CD4-positive, CD25-positive, alpha-beta regulatory T cell (primary cell): Measurements from ENCODE around the gene DCTN2. TPM values are rescaled to one million over a fixed set of nuclear protein-coding genes. Genes with fewer than 3 reads are reported as not detected.
"Not testable (repeated sequence)": the region's sequence is repeated elsewhere in the genome, so short reads cannot be mapped to it uniquely, and the experiment has no call there.

Experiments
- ATAC-seq, 2 donors: fragments of 150-1000 bp; cut with Tn5 transposase; one replicate each; pipeline ENCODE4 v1.10.0; 2021; ENCODE audit warnings: low read depth in 2 of 2, moderate number of reproducible peaks in 2 of 2, moderate library complexity in 1 of 2
- DNase-seq, 3 donors: peaks; one replicate each; pipeline versions ENCODE4 v3.0.0 to v3.0.0-alpha.2; 2012 to 2022; ENCODE audit warnings: mixed read lengths in 1 of 3
- H3K27ac ChIP-seq: one replicate; pipeline ENCODE4 v1.7.0; 2013; ENCODE audit warnings: mild to moderate bottlenecking, low read length; ENCODE audit not compliant: insufficient read depth, poor library complexity, severe bottlenecking
- H3K27me3 ChIP-seq: one replicate; pipeline ENCODE4 v1.7.0; 2013; ENCODE audit warnings: low read length; ENCODE audit not compliant: control insufficient read depth, insufficient read depth
- H3K36me3 ChIP-seq: one replicate; pipeline ENCODE4 v1.7.0; 2013; ENCODE audit warnings: mild to moderate bottlenecking, low read length, moderate library complexity; ENCODE audit not compliant: control insufficient read depth, insufficient read depth
- H3K4me1 ChIP-seq: 2 replicates; pipeline ENCODE4 v1.7.0; 2013; ENCODE audit warnings: mild to moderate bottlenecking, low read length; ENCODE audit not compliant: insufficient read depth, control insufficient read depth, poor library complexity, severe bottlenecking
- H3K4me3 ChIP-seq: one replicate; pipeline ENCODE4 v1.7.0; 2013; ENCODE audit warnings: low read depth, mild to moderate bottlenecking, low read length, moderate library complexity
- H3K9me3 ChIP-seq, 2 experiments: 1 replicate in 1 of 2; 2 replicates in 1 of 2; pipeline ENCODE4 v1.7.0; 2013; ENCODE audit warnings: low read length in 2 of 2, mild to moderate bottlenecking in 1 of 2, moderate library complexity in 1 of 2; ENCODE audit not compliant: control insufficient read depth in 2 of 2
- H3K27ac Mint-ChIP-seq, 3 donors: one replicate each; pipeline ENCODE4 v1.8.0; 2020 to 2022; ENCODE audit warnings: mild to moderate bottlenecking in 3 of 3, mixed read lengths in 3 of 3, moderate library complexity in 2 of 3
- H3K27me3 Mint-ChIP-seq: one replicate; pipeline ENCODE4 v1.8.0; 2022; ENCODE audit warnings: mild to moderate bottlenecking, mixed read lengths
- H3K36me3 Mint-ChIP-seq: one replicate; pipeline ENCODE4 v1.8.0; 2020; ENCODE audit warnings: mixed read lengths
- H3K4me1 Mint-ChIP-seq, 4 donors: one replicate each; pipeline ENCODE4 v1.8.0; 2020 to 2022; ENCODE audit warnings: mixed read lengths in 4 of 4, mild to moderate bottlenecking in 1 of 4
- H3K4me3 Mint-ChIP-seq, 4 donors: one replicate each; pipeline ENCODE4 v1.8.0; 2020 to 2022; ENCODE audit warnings: mild to moderate bottlenecking in 4 of 4, mixed read lengths in 4 of 4, moderate library complexity in 3 of 4
- H3K9me3 Mint-ChIP-seq, 7 donors: one replicate each; pipeline ENCODE4 v1.8.0; 2020 to 2022; ENCODE audit warnings: mixed read lengths in 7 of 7, mild to moderate bottlenecking in 3 of 7, moderate library complexity in 2 of 7
- polyA plus RNA-seq, 4 donors: library from polyadenylated mRNA; unstranded; fragments of 300-500 nt; fragmentation: Illumina TruSeq; gene quantifications; one replicate each; pipeline ENCODE4 v1.2.3, GENCODE V29; 2021
- total RNA-seq: library from RNA; stranded (reverse); gene quantifications from one replicate; pipeline ENCODE4 v1.2.3, GENCODE V29; 2022

Gene DCTN2
- total and polyA plus RNA-seq, 5 donors from 2014 or later, result 74.9 to 91.6 (median 78.9) TPM

GRCh38 chr12:57507796-57508195 is 39.2 kb downstream of the DCTN2 start:
- peaks cover 64% of the 10 kb centered on the region for H3K36me3 ChIP-seq
- H3K27ac ChIP-seq, H3K4me1 Mint-ChIP-seq, H3K4me1 ChIP-seq, H3K27me3 Mint-ChIP-seq, H3K9me3 ChIP-seq, H3K4me3 ChIP-seq, H3K4me3 Mint-ChIP-seq, DNase-seq, H3K9me3 Mint-ChIP-seq, H3K27me3 ChIP-seq, H3K27ac Mint-ChIP-seq, ATAC-seq: not testable (repeated sequence)
- H3K36me3 Mint-ChIP-seq, result peaks cover 27% of the 10 kb centered on the region

- not testable (repeated sequence) for H3K9me3 ChIP-seq, H3K4me3 ChIP-seq, H3K27ac ChIP-seq, H3K4me3 Mint-ChIP-seq, H3K4me1 Mint-ChIP-seq, H3K27me3 ChIP-seq, H3K27me3 Mint-ChIP-seq, H3K4me1 ChIP-seq, ATAC-seq, H3K9me3 Mint-ChIP-seq, DNase-seq
- H3K36me3 ChIP-seq, result peaks cover 62% of the 10 kb centered on the region
- Mint-ChIP-seq H3K27ac (peak overlapping the region in 1 of 3 donors; percentile 9), H3K36me3 (peaks cover 24% of the 10 kb centered on the region)
Observed at GRCh38 chr12:57506541-57506940, 40.5 kb downstream of the DCTN2 start.

DNA sequence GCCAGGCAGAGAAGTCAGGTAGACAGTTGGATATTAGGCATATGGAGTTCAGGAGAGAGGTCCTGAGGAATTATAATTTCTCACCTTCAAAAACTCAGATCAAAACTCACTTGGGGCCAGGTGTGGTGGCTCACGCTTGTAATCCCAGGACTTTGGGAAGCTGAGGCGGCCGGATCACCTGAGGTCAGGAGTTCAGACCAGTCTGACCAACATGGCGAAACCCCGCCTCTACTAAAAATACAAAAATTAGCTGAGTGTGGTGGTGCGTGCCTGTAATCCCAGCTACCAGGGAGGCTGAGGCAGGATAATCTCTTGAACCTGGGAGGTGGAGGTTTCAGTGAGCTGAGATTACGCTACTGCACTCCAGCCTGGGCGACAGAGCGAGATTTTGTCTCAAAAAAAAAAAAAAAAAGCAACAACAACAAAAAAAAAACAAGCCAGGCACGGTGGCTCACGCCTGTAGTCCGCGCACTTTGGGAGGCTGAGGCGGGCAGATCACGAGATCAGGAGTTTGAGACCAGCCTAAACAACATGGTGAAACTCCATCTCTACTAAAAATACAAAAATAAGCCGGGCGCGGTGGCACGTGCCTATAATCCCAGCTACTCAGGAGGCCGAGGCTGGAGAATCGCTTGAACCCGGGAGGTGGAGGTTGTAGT is 44.6 kb downstream of the DCTN2 start:
- H3K9me3 ChIP-seq, ATAC-seq, H3K4me1 Mint-ChIP-seq, H3K27me3 Mint-ChIP-seq, H3K4me3 Mint-ChIP-seq, H3K27ac ChIP-seq, DNase-seq, H3K9me3 Mint-ChIP-seq, H3K4me3 ChIP-seq, H3K27me3 ChIP-seq, H3K4me1 ChIP-seq: not testable (repeated sequence)
- Mint-ChIP-seq H3K36me3 (peaks cover 47% of the 10 kb centered on the region), H3K27ac (peak overlapping the region in 2 of 3 donors; percentile 43 to 51)
- peaks cover 72% of the 10 kb centered on the region for H3K36me3 ChIP-seq

DNA sequence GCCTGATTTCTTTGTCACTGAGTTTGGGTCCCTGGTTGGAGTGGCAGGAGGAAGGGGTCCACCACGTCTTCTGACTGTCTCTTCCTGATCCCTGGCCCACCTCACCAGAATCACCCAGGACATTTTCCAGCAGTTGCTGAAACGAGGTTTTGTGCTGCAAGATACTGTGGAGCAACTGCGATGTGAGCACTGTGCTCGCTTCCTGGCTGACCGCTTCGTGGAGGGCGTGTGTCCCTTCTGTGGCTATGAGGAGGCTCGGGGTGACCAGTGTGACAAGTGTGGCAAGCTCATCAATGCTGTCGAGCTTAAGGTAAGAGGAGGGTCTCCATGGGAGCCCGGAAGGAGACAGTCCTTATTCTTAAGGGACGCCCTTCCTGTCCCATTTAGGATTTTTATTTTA is 46.8 kb downstream of the DCTN2 start:
- no peaks in the 10 kb centered on the region for H3K27me3 ChIP-seq
- H3K27ac Mint-ChIP-seq, result peak overlapping the region in 1 of 3 donors; percentile 27
- H3K4me1 Mint-ChIP-seq, result peaks cover 0 to 14% (median 9%) of the 10 kb centered on the region in 4 donors
- no peak overlapping the region for H3K27ac ChIP-seq
- no peak overlapping the region for H3K4me3 Mint-ChIP-seq
- DNase-seq (no peak), ATAC-seq (no peak)
- peaks cover 56% of the 10 kb centered on the region for H3K36me3 Mint-ChIP-seq
- H3K4me1 ChIP-seq, result no peaks in the 10 kb centered on the region
- H3K9me3 ChIP-seq, result no peaks in the 10 kb centered on the region
- H3K36me3 ChIP-seq, result peaks cover 59% of the 10 kb centered on the region
- no peaks in the 10 kb centered on the region for H3K9me3 Mint-ChIP-seq
- no peak overlapping the region for H3K4me3 ChIP-seq
- H3K27me3 Mint-ChIP-seq, result no peaks in the 10 kb centered on the region

GRCh38 chr12:57498571-57498970 is 48.4 kb downstream of the DCTN2 start:
- H3K27me3 Mint-ChIP-seq, result no peaks in the 10 kb centered on the region
- H3K27ac Mint-ChIP-seq, result peak overlapping the region in 1 of 3 donors; percentile 20
- H3K4me1 Mint-ChIP-seq, result peaks cover 0 to 14% (median 9%) of the 10 kb centered on the region in 4 donors

GRCh38 chr12:57498132-57498502 is 48.9 kb downstream of the DCTN2 start:
- peak overlapping the region in 2 of 3 donors; percentile 42 for H3K27ac Mint-ChIP-seq
- H3K27me3 Mint-ChIP-seq, result no peaks in the 10 kb centered on the region
- H3K4me3 Mint-ChIP-seq, result no peak overlapping the region

More at GRCh38 chr12:57498571-57498970, 48.4 kb downstream of the DCTN2 start:
- ATAC-seq, result no peak
- no peak for DNase-seq
- no peaks in the 10 kb centered on the region for H3K9me3 ChIP-seq
- peaks cover 48% of the 10 kb centered on the region for H3K36me3 ChIP-seq
- Mint-ChIP-seq H3K9me3 (no peaks in the 10 kb centered on the region), H3K4me3 (peak overlapping the region in 1 of 4 donors; percentile 21), H3K36me3 (peaks cover 47% of the 10 kb centered on the region)
- H3K27me3 ChIP-seq, result no peaks in the 10 kb centered on the region
- no peak overlapping the region for H3K27ac ChIP-seq
- no peak overlapping the region for H3K4me3 ChIP-seq
- no peaks in the 10 kb centered on the region for H3K4me1 ChIP-seq

DNA sequence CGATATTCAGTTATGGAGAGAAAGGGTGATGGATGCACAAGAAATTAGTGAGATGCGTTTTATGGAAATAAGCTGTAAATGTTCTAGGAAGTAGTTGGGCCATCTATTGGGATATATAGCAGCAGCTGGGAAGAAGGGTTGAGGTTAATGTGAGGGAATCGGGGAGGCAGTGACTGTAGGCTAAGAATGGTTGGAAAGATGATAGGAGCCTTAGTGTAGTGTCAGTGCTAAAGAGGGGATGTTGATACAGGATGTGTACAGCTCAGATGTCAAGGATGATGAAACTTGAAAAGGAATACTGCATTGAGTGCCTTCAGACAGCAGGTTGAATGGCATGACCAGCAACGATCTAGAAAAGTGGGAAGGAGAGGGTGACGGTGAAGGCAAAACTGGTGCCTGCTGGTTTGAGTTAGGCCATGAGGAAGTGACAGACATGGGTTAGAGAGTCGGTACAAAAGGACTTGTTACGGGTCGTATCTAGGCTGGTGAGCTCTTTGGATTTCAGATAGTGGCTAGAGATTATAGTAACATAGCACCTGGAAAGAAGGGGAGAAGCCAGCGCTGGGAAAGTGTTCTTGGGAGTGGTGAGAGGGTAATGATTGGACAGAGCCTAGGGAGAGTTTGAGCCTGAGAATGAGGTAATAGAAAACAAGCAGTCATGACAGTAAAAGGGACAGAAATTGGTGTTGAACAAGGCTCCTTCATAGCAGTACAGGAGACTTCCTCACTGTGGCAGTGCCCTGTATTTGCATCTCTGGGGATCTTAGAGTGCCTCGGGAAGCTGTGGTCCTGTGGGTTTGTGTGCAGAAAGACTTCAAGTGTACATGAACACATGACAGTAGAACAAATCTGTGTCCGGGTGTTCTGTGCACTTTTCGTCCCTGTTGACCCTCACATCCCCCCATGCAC is 49.5 kb downstream of the DCTN2 start:
- H3K9me3 Mint-ChIP-seq, result no peaks in the 10 kb centered on the region
- Histone ChIP-seq H3K27ac (no peak overlapping the region), H3K4me1 (no peaks in the 10 kb centered on the region), H3K4me3 (no peak overlapping the region), H3K9me3 (no peaks in the 10 kb centered on the region), H3K36me3 (peaks cover 46% of the 10 kb centered on the region), H3K27me3 (no peaks in the 10 kb centered on the region)
- no peaks in the 10 kb centered on the region for H3K27me3 Mint-ChIP-seq
- H3K4me1 Mint-ChIP-seq, result peaks cover 0 to 19% (median 9%) of the 10 kb centered on the region in 4 donors
- peak overlapping the region in 1 of 4 donors; percentile 24 for H3K4me3 Mint-ChIP-seq
- H3K27ac Mint-ChIP-seq, result peak overlapping the region in 2 of 3 donors; percentile 42 to 52
- peaks cover 48% of the 10 kb centered on the region for H3K36me3 Mint-ChIP-seq
- no peak for DNase-seq
- ATAC-seq, result no peak

More at GRCh38 chr12:57498132-57498502, 48.9 kb downstream of the DCTN2 start:
- no peak for DNase-seq
- Histone ChIP-seq H3K27ac (no peak overlapping the region), H3K27me3 (no peaks in the 10 kb centered on the region), H3K4me1 (no peaks in the 10 kb centered on the region), H3K4me3 (no peak overlapping the region), H3K36me3 (peaks cover 46% of the 10 kb centered on the region), H3K9me3 (no peaks in the 10 kb centered on the region)
- Mint-ChIP-seq H3K36me3 (peaks cover 46% of the 10 kb centered on the region), H3K9me3 (no peaks in the 10 kb centered on the region), H3K4me1 (peaks cover 0 to 14% (median 9%) of the 10 kb centered on the region in 4 donors)
- ATAC-seq, result no peak
